Transverse colon (tissue), 3 donors: Measurements from ENCODE around the gene RPL29.

ENCODE experiments used
- POLR2A ChIP-seq: fragments of 450-650 bp; IDR thresholded peaks from one replicate; pipeline ENCODE4 v1.6.1; 2016; ENCODE audit warnings: antibody characterized with exemption, mild to moderate bottlenecking, moderate library complexity
- POLR2AphosphoS5 ChIP-seq, 3 donors: sonication (generic); formaldehyde crosslinking; IDR thresholded peaks; one replicate each; pipeline ENCODE4 v1.6.1; 2016; ENCODE audit warnings: antibody characterized with exemption in 3 of 3

GRCh38 chr3:51971350-51971749 is 24.3 kb downstream of the RPL29 start:
- no peak for TF ChIP-seq POLR2AphosphoS5 (IDR thresholded peaks at IDR 0.05)
- TF ChIP-seq POLR2A = no peak
